ENCODE results near the gene SSTR5. TPM values are rescaled to one million over a fixed set of nuclear protein-coding genes. Genes with fewer than 3 reads are reported as not detected.

Gene SSTR5
- total and polyA plus RNA-seq, 8 donors, result 0.11 TPM; not detected in 7

DNA sequence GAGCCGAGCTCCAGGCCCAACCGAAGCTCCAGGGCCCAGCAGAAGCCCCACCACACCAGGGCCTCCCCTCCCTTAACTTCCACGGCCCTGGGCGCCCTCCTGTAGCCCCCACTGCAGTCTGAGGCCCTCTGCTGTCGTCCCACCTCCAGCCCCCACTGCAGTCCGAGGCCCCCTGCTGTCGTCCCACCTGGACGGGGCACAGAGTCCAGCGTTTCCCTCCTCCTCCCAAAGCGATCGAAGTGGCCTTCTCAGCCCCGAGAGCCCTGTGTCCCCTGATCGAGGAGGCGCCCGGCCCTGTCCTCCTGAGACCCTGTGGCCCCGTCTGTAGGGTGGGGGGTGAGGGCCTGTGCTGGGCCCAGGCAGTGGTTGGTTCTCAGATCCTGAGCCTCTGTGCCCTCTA, 54.6 kb downstream of the SSTR5 start:
- Histone ChIP-seq H3K4me1 (no peaks in the 10 kb centered on the region), H3K4me3 (no peak overlapping the region), H3K9me3 (no peaks in the 10 kb centered on the region), H3K27ac (no peak overlapping the region), H3K27me3 (peaks cover 0 to 80% of the 10 kb centered on the region in 2 donors), H3K36me3 (no peaks in the 10 kb centered on the region)
- no peak for ATAC-seq
- no peak for DNase-seq
- TF ChIP-seq, protein P1, sequence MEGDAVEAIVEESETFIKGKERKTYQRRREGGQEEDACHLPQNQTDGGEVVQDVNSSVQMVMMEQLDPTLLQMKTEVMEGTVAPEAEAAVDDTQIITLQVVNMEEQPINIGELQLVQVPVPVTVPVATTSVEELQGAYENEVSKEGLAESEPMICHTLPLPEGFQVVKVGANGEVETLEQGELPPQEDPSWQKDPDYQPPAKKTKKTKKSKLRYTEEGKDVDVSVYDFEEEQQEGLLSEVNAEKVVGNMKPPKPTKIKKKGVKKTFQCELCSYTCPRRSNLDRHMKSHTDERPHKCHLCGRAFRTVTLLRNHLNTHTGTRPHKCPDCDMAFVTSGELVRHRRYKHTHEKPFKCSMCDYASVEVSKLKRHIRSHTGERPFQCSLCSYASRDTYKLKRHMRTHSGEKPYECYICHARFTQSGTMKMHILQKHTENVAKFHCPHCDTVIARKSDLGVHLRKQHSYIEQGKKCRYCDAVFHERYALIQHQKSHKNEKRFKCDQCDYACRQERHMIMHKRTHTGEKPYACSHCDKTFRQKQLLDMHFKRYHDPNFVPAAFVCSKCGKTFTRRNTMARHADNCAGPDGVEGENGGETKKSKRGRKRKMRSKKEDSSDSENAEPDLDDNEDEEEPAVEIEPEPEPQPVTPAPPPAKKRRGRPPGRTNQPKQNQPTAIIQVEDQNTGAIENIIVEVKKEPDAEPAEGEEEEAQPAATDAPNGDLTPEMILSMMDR (IDR thresholded peaks at IDR 0.05), result no peak
- intact Hi-C loops (cut with DNase I), result no loop called here

DNA sequence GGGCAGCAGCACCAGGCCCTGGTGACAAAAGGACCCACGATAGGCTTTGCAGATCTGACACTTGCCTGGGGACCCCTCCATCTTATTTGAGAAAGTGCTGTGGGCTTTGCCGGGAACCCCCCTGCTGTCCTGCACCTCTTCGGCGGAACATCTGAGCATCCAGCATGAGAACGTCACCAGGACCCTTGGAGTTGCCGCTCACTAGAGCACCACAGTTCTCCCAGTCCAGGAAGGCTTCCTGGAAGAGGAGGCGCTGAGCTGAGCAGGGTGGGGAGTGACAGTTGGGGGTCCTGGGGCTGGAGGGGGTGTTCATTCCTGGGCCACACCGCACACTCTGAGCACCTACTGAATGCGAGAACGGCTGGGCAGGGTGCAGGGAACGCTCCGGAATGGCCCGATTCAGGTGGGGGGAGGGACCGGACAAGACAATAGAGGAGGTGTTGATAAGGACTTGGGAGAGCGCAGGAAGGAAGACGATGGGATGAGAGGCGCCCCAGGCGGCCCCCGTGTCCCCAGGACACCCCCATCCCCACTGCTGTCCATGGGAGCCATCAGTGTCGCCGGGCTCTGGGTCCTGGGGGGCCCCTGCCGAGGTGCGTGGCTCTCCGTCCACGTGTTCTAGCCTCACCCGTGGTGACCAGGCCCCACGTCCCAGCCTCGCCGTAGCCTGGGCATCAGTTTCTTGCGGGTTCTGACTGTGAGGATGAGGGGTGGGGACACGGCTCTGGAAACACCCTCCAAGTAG, 55.6 kb downstream of the SSTR5 start:
- H3K27ac ChIP-seq, result no peak overlapping the region
- H3K9me3 ChIP-seq, result no peaks in the 10 kb centered on the region
- TF ChIP-seq, protein P1 (IDR thresholded peaks at IDR 0.05), result no peak
- H3K4me3 ChIP-seq, result no peak overlapping the region
- DNase-seq, result no peak
- no peaks in the 10 kb centered on the region for H3K36me3 ChIP-seq
- intact Hi-C loops (cut with DNase I), result no loop called here
- H3K4me1 ChIP-seq, result no peaks in the 10 kb centered on the region
- ATAC-seq, result no peak
- H3K27me3 ChIP-seq, result peaks cover 0 to 81% of the 10 kb centered on the region in 2 donors

DNA sequence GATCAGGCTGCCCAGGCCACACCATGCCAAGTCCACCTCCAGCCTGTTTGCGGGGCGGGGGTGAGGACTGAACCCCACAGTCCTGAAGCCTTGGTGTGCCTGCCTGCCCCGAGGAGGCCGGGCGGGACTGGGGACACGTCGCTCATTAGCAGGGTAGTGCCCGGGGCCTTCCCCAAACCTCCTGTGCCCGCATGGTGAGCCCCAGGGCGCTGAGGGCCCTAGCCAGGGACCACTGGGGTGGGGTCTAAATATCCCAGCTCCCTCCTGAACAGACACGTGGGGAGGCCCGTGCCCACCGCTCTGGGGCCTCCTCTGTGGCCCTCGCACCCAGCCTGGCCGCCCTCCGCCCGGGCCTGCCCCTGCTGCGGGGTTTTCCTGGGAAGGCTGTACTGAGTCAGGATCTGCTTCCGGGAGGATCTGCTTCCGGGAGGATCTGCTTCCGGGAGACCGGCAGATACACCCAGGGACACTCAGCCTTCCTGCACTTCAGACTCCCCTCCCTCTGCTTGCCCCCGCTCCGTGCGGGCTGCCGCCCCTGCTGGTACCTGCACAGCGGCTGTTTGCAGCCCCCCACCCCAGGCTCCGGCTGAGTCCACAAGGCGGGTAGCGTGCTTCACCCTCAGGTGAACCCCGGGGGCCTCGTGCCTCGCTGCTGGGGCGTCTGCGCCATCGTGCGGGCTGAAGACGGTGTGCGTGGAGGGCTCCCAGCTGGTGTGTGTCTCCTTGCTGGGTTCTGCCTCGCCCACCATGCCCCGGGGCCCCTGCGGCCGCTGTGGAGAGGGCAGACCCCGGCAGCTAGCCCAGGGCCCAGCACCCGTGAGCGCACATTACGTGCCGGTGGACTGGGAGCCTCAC, 56.8 kb downstream of the SSTR5 start:
- ATAC-seq, result no peak
- intact Hi-C loops (cut with DNase I), result no loop called here

DNA sequence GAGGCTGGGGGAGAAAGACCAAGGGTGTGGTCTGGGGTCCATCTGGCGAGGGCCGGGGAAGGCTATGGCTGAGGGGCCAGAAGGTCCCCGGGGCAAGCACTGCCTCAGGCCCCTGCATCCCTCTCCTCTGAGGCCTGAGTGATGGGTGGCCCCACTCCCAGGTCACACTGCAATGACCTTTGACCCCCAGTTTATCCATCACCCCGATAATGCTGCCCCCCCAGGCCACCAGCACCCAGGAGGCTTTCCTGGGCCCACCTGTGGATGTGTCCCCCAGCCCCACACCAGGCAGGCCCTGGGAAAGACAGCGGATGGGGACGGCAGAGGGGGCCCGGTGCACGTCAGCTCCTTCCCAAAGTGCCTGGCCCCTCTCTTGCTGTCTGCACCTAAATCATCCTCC, 57.8 kb downstream of the SSTR5 start:
- intact Hi-C loops (cut with DNase I), result no loop called here
- Histone ChIP-seq H3K27me3 (peaks cover 0 to 81% of the 10 kb centered on the region in 2 donors), H3K4me1 (no peaks in the 10 kb centered on the region), H3K36me3 (no peaks in the 10 kb centered on the region), H3K27ac (no peak overlapping the region), H3K9me3 (no peaks in the 10 kb centered on the region), H3K4me3 (no peak overlapping the region)
- ATAC-seq (no peak), DNase-seq (no peak)
- TF ChIP-seq, protein P1 (IDR thresholded peaks at IDR 0.05), result no peak

More for the DNA sequence above, 56.8 kb downstream of the SSTR5 start:
- H3K36me3 ChIP-seq, result no peaks in the 10 kb centered on the region
- H3K27me3 ChIP-seq, result peaks cover 0 to 81% of the 10 kb centered on the region in 2 donors
- TF ChIP-seq, protein P1 (IDR thresholded peaks at IDR 0.05), result no peak
- no peak overlapping the region for H3K27ac ChIP-seq
- no peak overlapping the region for H3K4me3 ChIP-seq
- H3K4me1 ChIP-seq, result no peaks in the 10 kb centered on the region
- DNase-seq, result no peak
- no peaks in the 10 kb centered on the region for H3K9me3 ChIP-seq

Other genes with a start within 250 kb of the SSTR5 start
- gene LMF1, start 101.8 kb upstream of the SSTR5 start, total RNA-seq, result 10 to 100 TPM; 15.5 to 21.7 TPM
- 10 to 100 TPM; 16.3 to 23.1 (median 20.4) TPM for gene LMF1, start 101.8 kb upstream of the SSTR5 start, polyA plus RNA-seq (ENCODE audit: insufficient read length in 6 of 6)
- under 1 TPM; 0.26 to 0.50 TPM for gene SOX8, start 91.0 kb upstream of the SSTR5 start, total RNA-seq
- gene SOX8, start 91.0 kb upstream of the SSTR5 start, polyA plus RNA-seq (ENCODE audit: insufficient read length in 6 of 6), result 1 to 10 TPM; 2.2 to 4.1 (median 2.8) TPM
- not detected for gene C1QTNF8, start 23.5 kb downstream of the SSTR5 start, total RNA-seq
- under 1 TPM in 3 of 6 donors, not detected in 3; 0.10 to 0.23 (median 0.10) TPM for gene C1QTNF8, start 23.5 kb downstream of the SSTR5 start, polyA plus RNA-seq (ENCODE audit: insufficient read length in 6 of 6)
- 10 to 100 TPM in 1 of 2 donors, 1 to 10 TPM in 1; 7.0 to 14.0 TPM for gene CACNA1H, start 80.4 kb downstream of the SSTR5 start, total RNA-seq
- gene CACNA1H, start 80.4 kb downstream of the SSTR5 start, polyA plus RNA-seq (ENCODE audit: insufficient read length in 6 of 6), result 1 to 10 TPM; 3.4 to 7.7 (median 7.0) TPM
- under 1 TPM in 1 of 2 donors, not detected in 1; 0.34 TPM for gene TPSG1, start 152.5 kb downstream of the SSTR5 start, total RNA-seq
- gene TPSG1, start 152.5 kb downstream of the SSTR5 start, polyA plus RNA-seq (ENCODE audit: insufficient read length in 6 of 6), result under 1 TPM in 2 of 6 donors, not detected in 4; 0.35 to 0.92 TPM
- 10 to 100 TPM in 1 of 2 donors, 1 to 10 TPM in 1; 3.0 to 55.5 TPM for gene TPSB2, start 157.4 kb downstream of the SSTR5 start, total RNA-seq
- under 1 TPM in 2 of 6 donors, not detected in 4; 0.13 to 0.17 TPM for gene TPSB2, start 157.4 kb downstream of the SSTR5 start, polyA plus RNA-seq (ENCODE audit: insufficient read length in 6 of 6)
- gene TPSAB1, start 168.0 kb downstream of the SSTR5 start, total RNA-seq, result 10 to 100 TPM; 35.1 to 51.0 TPM
- gene TPSAB1, start 168.0 kb downstream of the SSTR5 start, polyA plus RNA-seq (ENCODE audit: insufficient read length in 6 of 6), result under 1 TPM in 2 of 6 donors, not detected in 4; 0.21 to 0.25 TPM
- under 1 TPM in 1 of 2 donors, not detected in 1; 0.37 TPM for gene TPSD1, start 183.3 kb downstream of the SSTR5 start, total RNA-seq
- not detected for gene TPSD1, start 183.3 kb downstream of the SSTR5 start, polyA plus RNA-seq (ENCODE audit: insufficient read length in 6 of 6)
- gene UBE2I, start 236.9 kb downstream of the SSTR5 start, total RNA-seq, result 100 to 1,000 TPM in 1 of 2 donors, 10 to 100 TPM in 1; 89.0 to 111 TPM
- gene UBE2I, start 236.9 kb downstream of the SSTR5 start, polyA plus RNA-seq (ENCODE audit: insufficient read length in 6 of 6), result 100 to 1,000 TPM; 133 to 188 (median 146) TPM